GM19238 (cell line): ENCODE results near the gene CDK17.
"Not testable (repeated sequence)": the region's sequence is repeated elsewhere in the genome, so short reads cannot be mapped to it uniquely, and the experiment has no call there.

ENCODE experiments used
- DNase-seq: peaks from one replicate; pipeline ENCODE4 v3.0.0; 2011; ENCODE audit warnings: low spot score; ENCODE audit not compliant: insufficient read length

Gene CDK17

DNA sequence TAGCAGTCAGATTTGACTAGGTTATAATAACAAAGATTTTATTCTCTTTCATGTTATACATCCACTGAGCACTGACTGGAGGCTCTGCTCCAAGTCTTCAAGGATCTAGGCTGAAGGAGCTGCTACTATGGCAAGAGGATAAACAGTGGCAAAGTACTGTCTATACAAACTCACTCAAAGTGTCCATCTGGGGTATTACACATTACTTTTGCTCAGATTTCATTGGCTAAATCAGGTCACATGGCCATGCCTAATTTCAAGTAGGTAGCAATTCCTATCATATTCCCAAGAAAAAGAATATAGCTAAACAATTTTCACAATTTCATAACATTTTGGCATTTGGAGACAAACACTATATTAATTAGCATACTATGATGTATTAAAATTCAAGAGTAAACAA, 40.9 kb downstream of the CDK17 start:
- no peak for DNase-seq

DNA sequence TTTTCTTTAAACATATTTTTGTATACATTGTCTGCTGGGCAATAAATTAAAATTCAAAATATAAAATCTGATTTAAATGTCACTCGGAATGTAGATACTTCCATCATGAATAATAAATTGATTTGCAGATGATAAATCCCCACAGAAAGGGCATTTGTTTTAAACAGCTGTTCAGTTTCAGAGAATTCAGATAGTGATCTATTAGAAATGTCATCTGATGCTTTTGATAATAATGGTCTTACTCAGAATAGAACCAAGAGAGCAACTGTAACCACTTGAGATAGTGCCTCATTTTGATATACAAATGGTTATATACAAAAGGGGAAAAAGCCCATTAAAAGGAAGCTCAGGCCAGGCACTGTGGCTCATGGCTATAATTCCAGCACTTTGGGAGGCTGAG, 43.4 kb downstream of the CDK17 start:
- no peak for DNase-seq

DNA sequence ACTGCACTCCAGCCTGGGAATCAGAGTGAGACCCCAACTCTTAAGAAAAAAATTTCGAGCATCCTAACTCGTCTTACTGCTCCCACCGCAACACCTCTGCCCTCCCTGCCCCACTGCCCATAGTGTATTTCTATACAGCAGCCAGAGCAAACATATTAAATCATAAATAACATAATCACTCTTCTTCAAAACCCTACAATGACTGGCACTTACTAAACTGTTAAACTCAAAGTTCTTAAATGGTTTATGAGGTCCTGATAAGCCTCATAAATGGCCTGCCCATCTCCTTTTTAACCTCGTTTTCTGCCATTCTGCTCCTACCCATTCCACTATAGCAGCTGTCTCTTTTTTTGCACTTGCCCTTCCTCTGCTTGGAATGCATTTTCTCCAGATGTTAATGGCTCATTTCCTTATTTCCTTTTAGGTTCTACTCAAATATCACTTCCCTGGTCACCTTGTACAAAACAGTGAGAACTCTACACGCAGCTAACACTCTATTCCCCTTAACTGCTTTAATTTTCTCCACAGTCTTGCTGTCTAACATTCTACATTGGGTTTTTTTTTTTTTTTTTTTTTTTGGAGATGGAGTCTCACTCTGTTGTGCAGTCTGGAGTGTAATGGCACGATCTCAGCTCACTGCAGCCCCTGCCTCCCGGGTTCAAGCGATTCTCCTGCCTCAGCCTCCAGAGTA, 45.2 kb downstream of the CDK17 start:
- DNase-seq: no peak

GRCh38 chr12:96354326-96354725, 45.9 kb downstream of the CDK17 start:
- DNase-seq: no peak

DNA sequence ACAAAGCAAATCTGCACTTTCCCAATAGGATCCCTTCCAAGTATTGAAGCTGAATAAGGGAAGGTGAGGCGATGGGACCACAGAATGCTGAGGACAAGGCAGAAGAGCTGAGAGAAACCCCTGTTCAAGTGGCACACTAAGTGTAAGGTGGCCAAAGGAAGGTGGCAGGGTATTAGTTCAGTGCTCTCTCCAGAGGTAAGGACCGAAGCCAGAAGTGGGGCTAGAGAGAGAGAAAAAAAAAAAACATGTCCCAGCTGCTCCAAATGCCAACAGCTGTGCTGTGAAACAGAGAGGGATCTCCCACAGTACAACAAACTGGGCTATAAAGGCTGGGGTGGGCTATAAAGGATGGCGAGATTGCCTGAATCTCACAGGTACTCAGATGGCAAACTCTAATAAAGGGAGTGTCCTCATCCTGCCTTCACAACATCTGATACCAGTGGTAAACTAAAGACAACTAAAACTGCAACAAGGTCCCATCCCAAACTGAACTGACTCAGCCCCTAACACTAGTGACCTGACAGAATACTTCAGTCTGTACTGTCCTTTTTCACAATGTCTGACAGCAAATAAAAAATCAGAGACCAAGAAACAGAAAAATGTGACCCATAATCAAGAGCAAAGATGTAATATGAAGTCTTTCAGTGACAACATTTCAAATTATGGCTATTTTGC, 47.9 kb downstream of the CDK17 start:
- no peak for DNase-seq

DNA sequence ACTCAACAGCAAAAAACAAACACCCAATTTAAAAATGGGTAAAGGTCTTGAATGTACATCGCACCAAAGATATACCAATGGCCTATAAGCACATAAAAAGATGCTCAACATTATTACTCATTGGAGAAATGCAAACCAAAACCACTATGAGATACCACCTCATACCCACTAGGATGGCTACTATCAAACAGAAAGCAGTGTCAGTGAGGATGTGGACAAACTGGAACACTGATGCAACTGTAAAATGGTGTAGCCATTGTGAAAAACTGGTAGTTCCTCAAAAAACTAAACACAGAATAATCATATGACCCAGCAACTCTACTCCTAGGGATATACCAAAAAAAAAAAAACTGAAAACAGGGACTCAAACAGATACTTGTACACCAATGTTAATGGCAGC, 49.3 kb downstream of the CDK17 start:
- no peak for DNase-seq

GRCh38 chr12:96347130-96347699, 53.0 kb downstream of the CDK17 start:
- no peak for DNase-seq

- DNase-seq: not testable (repeated sequence)
These were observed 53.5 kb downstream of the CDK17 start for GRCh38 chr12:96346716-96347115.

DNA sequence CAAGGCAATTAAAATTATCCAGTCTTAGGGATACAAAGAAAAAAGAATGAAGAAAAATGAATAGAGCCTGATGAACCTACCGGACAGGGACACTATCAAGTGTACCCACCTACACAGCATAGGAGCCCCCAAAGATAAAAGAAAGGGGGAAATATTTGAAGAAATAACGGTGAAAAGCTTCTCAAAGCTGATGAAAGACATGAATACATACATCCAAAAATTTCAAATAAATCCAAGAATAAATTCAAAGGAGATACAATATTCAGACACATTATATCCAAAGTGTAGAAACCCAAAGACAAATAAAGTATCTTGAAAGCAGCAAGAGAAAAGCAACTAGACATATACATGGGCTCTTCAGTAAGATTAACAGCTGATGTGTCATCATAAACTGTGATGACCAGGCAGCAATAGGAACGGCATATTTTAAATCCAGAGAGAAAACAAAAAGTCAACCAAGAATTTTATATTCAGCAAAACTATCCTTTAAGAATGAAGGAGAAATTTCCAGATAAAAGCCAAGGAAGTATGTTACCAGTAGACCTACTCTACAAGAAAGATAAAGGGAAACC, 56.0 kb downstream of the CDK17 start:
- DNase-seq: no peak

- DNase-seq: no peak
These were observed 56.8 kb downstream of the CDK17 start for GRCh38 chr12:96343347-96343954.

DNA sequence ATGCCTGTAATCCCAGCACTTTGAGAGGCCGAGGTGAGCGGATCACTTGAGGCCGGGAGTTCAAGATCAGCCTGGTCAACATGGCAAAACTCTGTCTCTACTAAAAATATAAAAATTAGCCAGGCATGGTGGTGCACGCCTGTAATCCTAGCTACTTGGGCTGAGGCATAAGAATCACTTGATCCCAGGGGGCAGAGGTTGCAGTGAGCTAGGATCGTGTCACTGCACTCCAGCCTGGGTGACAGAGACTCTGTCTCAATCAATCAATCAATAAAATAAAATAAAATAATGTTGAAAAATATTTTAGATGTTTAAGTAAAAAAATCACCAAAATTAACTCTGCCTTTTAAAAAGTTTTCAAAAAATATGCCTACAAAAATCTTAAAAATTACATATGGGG, 60.6 kb downstream of the CDK17 start:
- not testable (repeated sequence) for DNase-seq

GRCh38 chr12:96338852-96339471, 61.3 kb downstream of the CDK17 start:
- no peak for DNase-seq

- DNase-seq: no peak
These were observed 62.3 kb downstream of the CDK17 start for GRCh38 chr12:96337953-96338352.

DNA sequence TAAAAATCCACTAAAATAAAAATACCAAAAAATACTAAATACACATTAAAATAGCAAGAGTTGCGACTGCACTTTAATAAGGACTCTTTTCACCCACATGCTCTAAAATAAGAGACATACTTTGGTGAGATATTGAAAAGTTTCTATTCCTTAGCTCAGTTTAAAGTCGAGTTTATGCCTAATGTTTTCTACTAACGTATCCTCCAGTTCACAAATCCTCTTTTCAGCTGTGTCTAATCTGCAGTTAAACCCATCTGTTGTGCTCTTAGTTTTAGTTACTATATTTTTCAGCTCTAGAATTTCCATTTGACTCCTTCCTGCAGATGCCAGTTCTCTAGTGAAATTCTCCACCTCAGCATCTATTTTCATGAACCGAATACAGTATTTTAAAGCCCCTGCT, 63.8 kb downstream of the CDK17 start:
- no peak for DNase-seq

- DNase-seq: no peak
These were observed 65.0 kb downstream of the CDK17 start for GRCh38 chr12:96335270-96335669.

DNA sequence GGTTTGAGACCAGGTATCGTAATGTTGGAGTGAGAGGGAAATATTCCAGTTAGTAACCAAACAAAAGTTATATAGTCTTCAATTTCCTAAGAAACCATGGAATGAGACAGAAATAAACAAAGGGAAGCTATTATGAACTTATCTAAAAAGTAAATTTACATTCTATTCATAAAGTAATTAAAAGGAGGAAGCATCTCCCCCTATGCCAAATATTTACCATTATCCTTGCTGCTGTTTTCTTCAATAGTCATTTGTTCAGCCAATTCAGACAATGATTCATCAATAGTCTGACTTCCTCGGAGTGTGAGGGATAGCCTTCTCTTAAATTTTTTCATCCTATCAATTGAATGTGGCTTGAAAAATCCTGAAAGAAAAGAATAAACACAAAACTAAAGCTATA, 65.7 kb downstream of the CDK17 start:
- no peak for DNase-seq

GRCh38 chr12:96329545-96329944, 70.7 kb downstream of the CDK17 start:
- DNase-seq: no peak

DNA sequence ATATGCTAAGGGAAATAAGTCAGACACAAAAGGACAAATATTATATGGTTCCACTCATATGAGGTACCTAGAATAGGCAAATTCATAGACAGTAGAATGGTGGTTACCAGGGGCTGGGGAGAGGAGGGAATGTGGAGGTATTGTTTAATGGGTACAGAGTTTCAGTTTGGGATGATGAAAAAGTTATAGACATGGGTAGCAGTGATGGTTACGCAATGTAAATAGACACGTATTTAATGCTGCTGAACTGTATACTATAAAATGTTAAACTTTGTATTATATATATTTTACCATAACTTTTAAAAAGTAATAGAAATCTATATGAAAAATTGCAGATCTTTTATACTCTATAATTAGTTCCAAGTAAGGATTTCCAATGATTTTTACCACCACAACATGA, 71.2 kb downstream of the CDK17 start:
- no peak for DNase-seq

GRCh38 chr12:96327889-96328288, 72.3 kb downstream of the CDK17 start:
- no peak for DNase-seq

GRCh38 chr12:96327346-96327745, 72.9 kb downstream of the CDK17 start:
- DNase-seq: no peak

DNA sequence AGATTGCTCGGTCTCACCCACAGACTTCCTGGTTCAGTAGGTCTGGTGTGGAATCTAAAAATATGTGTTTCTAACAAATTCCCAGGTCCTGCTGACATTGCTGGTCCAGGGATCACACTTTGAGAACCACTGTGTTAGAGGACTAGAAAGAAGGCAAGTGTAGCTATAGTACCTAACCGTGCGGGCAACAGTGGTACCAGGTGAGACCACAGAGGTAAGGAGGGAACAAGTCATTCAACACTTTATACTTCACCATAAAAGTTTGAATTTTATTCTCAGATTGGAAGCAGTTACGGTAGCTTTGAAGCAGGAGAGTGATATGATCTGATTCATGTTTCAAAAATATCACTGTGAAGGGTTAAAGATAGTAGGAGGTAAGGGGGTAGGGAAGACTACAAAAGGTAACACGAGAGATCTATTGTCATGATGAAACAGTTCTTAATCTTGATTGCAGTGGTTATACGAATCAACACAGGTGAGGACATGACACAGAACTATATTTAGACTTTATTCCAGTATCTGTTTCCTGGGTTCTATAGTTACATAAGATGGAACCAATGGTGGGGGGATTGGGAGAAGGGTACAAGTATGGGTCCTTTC, 73.5 kb downstream of the CDK17 start:
- DNase-seq: no peak
